Mammary epithelial cell (primary cell): ENCODE measurements around the gene ALK.

Experiments used
- CTCF ChIP-seq, 2 donors: IDR thresholded peaks in 1 of 2; conservative IDR thresholded peaks in 1 of 2; 2 replicates each; pipeline ENCODE4 v1.5.1; 2011 to 2012; ENCODE audit warnings: inconsistent platforms in 2 of 2, low read length in 2 of 2, mild to moderate bottlenecking in 2 of 2, control low read depth in 1 of 2, low read depth in 1 of 2; ENCODE audit not compliant: insufficient read depth in 1 of 2; ENCODE audit errors: extremely low read depth in 1 of 2
- EZH2 ChIP-seq: IDR thresholded peaks from 2 replicates; pipeline ENCODE4 v1.6.1; 2012; ENCODE audit warnings: low read length, inconsistent platforms, borderline replicate concordance

- TF ChIP-seq CTCF (conservative IDR thresholded peaks at IDR 0.05 in 1 of 2, IDR thresholded peaks at IDR 0.05 in 1 of 2; ENCODE audit: extremely low read depth in 1 of 2, insufficient read depth in 1 of 2, low read depth in 1 of 2, low read length in 2 of 2) (no peak), EZH2 (no peak)
Observed at GRCh38 chr2:29528891-29529520, 392.4 kb downstream of the ALK start.
